ENCODE data around the gene KCNIP4.
"Not testable (repeated sequence)": the region's sequence is repeated elsewhere in the genome, so short reads cannot be mapped to it uniquely, and the experiment has no call there.

Gene KCNIP4

DNA sequence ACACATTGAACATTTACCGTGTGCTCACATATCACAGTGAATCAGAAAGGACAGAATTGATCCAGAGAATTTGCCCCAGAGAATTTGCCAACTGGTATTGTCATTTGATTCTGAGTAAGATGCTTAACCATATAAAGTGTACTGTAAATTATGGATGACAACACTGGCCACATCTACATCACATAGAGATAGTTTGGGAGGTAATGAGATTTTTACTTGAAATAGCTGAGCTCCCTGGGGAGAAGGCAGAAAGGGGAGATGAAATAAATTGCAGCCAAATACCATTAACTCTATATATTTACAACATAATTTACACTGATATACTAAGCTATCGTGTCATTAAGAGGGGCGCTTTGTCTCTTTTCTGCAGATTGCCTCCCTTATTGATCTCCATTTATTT lies 564.0 kb downstream of the KCNIP4 start:
- Histone ChIP-seq H3K27me3 (ENCODE audit: control insufficient read depth in 1 of 2, insufficient read depth in 2 of 2, low read length in 2 of 2) (no peaks in the 10 kb centered on the region), H3K27ac (ENCODE audit: low read depth, low read length) (no peak overlapping the region), H3K9me3 (ENCODE audit: low read length) (no peaks in the 10 kb centered on the region), H3K4me1 (ENCODE audit: insufficient read depth, low read length) (no peaks in the 10 kb centered on the region), H3K9ac (ENCODE audit: low read length) (no peak overlapping the region), H3K4me3 (ENCODE audit: low read depth in 1 of 2, low read length in 2 of 2) (no peak overlapping the region), H3K36me3 (ENCODE audit: insufficient read depth, low read length) (no peaks in the 10 kb centered on the region)

- H3K27me3 ChIP-seq (ENCODE audit: control insufficient read depth in 1 of 2, insufficient read depth in 2 of 2, low read length in 2 of 2), result no peaks in the 10 kb centered on the region
- no peak overlapping the region for H3K9ac ChIP-seq (ENCODE audit: low read length)
- no peak overlapping the region for H3K27ac ChIP-seq (ENCODE audit: low read depth, low read length)
- no peaks in the 10 kb centered on the region for H3K9me3 ChIP-seq (ENCODE audit: low read length)
- no peaks in the 10 kb centered on the region for H3K4me1 ChIP-seq (ENCODE audit: insufficient read depth, low read length)
- H3K4me3 ChIP-seq (ENCODE audit: low read depth in 1 of 2, low read length in 2 of 2), result no peak overlapping the region
- no peaks in the 10 kb centered on the region for H3K36me3 ChIP-seq (ENCODE audit: insufficient read depth, low read length)
Observed at GRCh38 chr4:21380861-21381260, 567.7 kb downstream of the KCNIP4 start.

DNA sequence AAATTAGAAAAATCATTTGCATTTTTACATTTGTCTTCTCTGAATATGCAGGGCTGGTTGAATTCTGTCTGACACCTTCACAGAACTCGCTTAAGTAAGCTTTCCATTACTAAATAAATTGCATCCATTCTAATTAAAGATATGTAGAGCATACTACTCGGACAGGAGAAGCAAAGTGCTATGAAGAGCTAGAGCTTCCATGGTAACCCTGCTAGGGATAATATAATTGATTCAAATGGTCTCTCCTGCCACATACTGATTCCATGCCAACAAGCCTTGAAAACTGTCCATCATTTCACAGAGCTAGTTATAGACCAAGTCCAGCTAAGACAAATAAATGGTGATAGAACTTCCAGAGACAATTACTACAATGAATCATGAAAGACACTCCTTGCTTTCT lies 571.5 kb downstream of the KCNIP4 start:
- Histone ChIP-seq H3K4me1 (ENCODE audit: insufficient read depth, low read length) (no peaks in the 10 kb centered on the region), H3K9me3 (ENCODE audit: low read length) (no peaks in the 10 kb centered on the region), H3K4me3 (ENCODE audit: low read depth in 1 of 2, low read length in 2 of 2) (no peak overlapping the region)

GRCh38 chr4:21376176-21376575 lies 572.4 kb downstream of the KCNIP4 start:
- Histone ChIP-seq H3K9me3 (ENCODE audit: low read length) (no peaks in the 10 kb centered on the region), H3K4me3 (ENCODE audit: low read depth in 1 of 2, low read length in 2 of 2) (no peak overlapping the region), H3K9ac (ENCODE audit: low read length) (no peak overlapping the region), H3K27me3 (ENCODE audit: control insufficient read depth in 1 of 2, insufficient read depth in 2 of 2, low read length in 2 of 2) (no peaks in the 10 kb centered on the region), H3K4me1 (ENCODE audit: insufficient read depth, low read length) (no peaks in the 10 kb centered on the region), H3K27ac (ENCODE audit: low read depth, low read length) (no peak overlapping the region), H3K36me3 (ENCODE audit: insufficient read depth, low read length) (no peaks in the 10 kb centered on the region)

More for the DNA sequence above, 571.5 kb downstream of the KCNIP4 start:
- Histone ChIP-seq H3K27me3 (ENCODE audit: control insufficient read depth in 1 of 2, insufficient read depth in 2 of 2, low read length in 2 of 2) (no peaks in the 10 kb centered on the region), H3K36me3 (ENCODE audit: insufficient read depth, low read length) (no peaks in the 10 kb centered on the region), H3K9ac (ENCODE audit: low read length) (no peak overlapping the region), H3K27ac (ENCODE audit: low read depth, low read length) (no peak overlapping the region)

DNA sequence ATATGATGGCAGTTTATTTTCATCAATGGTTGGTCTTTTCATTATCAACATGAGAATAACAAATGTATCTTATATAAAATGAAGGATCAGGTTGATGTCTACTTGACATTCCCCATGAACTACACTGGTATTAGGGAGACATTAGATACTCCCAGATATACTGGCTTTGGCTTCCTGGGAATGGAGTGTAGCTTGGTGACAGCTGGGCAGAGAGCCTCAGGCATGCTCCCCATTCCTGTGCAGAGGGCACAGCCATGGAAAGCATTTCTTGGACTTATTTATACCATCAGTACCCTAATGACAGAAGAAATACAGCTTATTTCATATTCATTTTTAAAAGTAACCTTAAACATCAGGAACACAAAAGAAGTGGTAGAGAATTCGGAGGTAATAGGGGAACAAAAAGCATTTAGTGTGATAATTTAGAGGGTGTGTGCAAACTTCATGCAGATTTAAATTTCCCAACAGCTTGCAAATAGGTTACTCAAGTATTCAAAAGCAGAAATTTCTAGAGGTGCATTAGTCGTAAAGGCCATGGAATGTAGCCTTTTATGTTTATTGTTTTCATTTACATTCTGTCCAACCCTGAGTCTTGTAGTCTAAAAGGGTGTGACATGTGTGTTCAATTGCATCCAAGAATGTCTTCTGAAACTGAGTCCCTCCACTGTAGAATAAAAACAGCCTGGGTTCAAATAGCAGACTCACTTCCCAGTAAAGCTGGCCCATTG lies 573.8 kb downstream of the KCNIP4 start:
- H3K36me3 ChIP-seq (ENCODE audit: insufficient read depth, low read length), result no peaks in the 10 kb centered on the region
- H3K27ac ChIP-seq (ENCODE audit: low read depth, low read length), result no peak overlapping the region

GRCh38 chr4:21367567-21367966 lies 581.0 kb downstream of the KCNIP4 start:
- Histone ChIP-seq H3K27ac (ENCODE audit: low read depth, low read length) (no peak overlapping the region), H3K27me3 (ENCODE audit: control insufficient read depth in 1 of 2, insufficient read depth in 2 of 2, low read length in 2 of 2) (no peaks in the 10 kb centered on the region), H3K36me3 (ENCODE audit: insufficient read depth, low read length) (no peaks in the 10 kb centered on the region), H3K9me3 (ENCODE audit: low read length) (no peaks in the 10 kb centered on the region), H3K4me3 (ENCODE audit: low read depth in 1 of 2, low read length in 2 of 2) (no peak overlapping the region), H3K4me1 (ENCODE audit: insufficient read depth, low read length) (no peaks in the 10 kb centered on the region), H3K9ac (ENCODE audit: low read length) (no peak overlapping the region)

More for the DNA sequence above, 573.8 kb downstream of the KCNIP4 start:
- no peak overlapping the region for H3K4me3 ChIP-seq (ENCODE audit: low read depth in 1 of 2, low read length in 2 of 2)
- H3K9ac ChIP-seq (ENCODE audit: low read length), result no peak overlapping the region
- no peaks in the 10 kb centered on the region for H3K27me3 ChIP-seq (ENCODE audit: control insufficient read depth in 1 of 2, insufficient read depth in 2 of 2, low read length in 2 of 2)
- H3K4me1 ChIP-seq (ENCODE audit: insufficient read depth, low read length), result no peaks in the 10 kb centered on the region
- no peaks in the 10 kb centered on the region for H3K9me3 ChIP-seq (ENCODE audit: low read length)

DNA sequence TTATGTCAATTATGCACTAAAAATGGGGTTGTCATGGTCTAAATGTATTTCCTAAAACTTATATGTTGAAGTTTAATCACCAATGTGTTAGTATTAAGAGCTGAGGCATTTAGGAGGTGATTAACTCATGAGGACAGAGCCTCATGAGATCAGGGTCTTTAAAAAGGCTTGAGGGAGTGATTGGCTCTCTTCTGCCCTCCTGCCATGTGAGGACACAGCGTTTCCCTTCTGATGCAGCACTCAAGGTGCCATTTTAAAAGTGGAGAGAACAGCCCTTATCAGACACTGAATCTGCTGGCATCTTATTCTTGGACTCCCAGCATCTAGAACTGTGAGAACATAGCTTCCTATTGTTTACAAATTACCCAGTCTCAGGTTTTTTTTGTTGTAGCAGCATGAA lies 581.7 kb downstream of the KCNIP4 start:
- H3K27me3 ChIP-seq (ENCODE audit: control insufficient read depth in 1 of 2, insufficient read depth in 2 of 2, low read length in 2 of 2), result no peaks in the 10 kb centered on the region
- no peak overlapping the region for H3K9ac ChIP-seq (ENCODE audit: low read length)
- H3K27ac ChIP-seq (ENCODE audit: low read depth, low read length), result no peak overlapping the region
- no peaks in the 10 kb centered on the region for H3K4me1 ChIP-seq (ENCODE audit: insufficient read depth, low read length)
- no peak overlapping the region for H3K4me3 ChIP-seq (ENCODE audit: low read depth in 1 of 2, low read length in 2 of 2)
- H3K9me3 ChIP-seq (ENCODE audit: low read length), result no peaks in the 10 kb centered on the region
- no peaks in the 10 kb centered on the region for H3K36me3 ChIP-seq (ENCODE audit: insufficient read depth, low read length)

- H3K9me3 ChIP-seq (ENCODE audit: low read length), result no peaks in the 10 kb centered on the region
- H3K27me3 ChIP-seq (ENCODE audit: control insufficient read depth in 1 of 2, insufficient read depth in 2 of 2, low read length in 2 of 2), result no peaks in the 10 kb centered on the region
- no peak overlapping the region for H3K27ac ChIP-seq (ENCODE audit: low read depth, low read length)
- H3K4me1 ChIP-seq (ENCODE audit: insufficient read depth, low read length), result no peaks in the 10 kb centered on the region
- no peak overlapping the region for H3K9ac ChIP-seq (ENCODE audit: low read length)
- no peaks in the 10 kb centered on the region for H3K36me3 ChIP-seq (ENCODE audit: insufficient read depth, low read length)
- no peak overlapping the region for H3K4me3 ChIP-seq (ENCODE audit: low read depth in 1 of 2, low read length in 2 of 2)
Observed at GRCh38 chr4:21366312-21366711, 582.3 kb downstream of the KCNIP4 start.

DNA sequence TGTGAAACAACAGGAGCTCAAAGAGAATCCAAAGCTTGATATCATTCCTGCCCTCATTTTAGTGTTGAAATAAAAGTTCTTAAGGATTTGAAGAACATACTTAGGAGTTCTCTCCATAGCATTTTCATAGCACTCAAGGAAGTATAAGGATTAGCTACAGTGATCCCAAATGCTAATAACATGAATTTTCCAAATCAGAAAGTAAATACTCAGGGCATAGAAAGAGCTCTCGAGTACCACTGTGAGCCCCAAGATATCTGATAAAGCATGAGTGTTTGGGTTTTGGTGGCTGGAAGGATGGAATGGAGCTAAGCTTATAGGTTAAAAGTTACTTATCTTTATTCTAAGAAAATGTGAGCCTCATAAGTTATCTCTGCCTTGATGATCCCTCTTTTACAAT lies 584.9 kb downstream of the KCNIP4 start:
- no peaks in the 10 kb centered on the region for H3K4me1 ChIP-seq (ENCODE audit: insufficient read depth, low read length)

DNA sequence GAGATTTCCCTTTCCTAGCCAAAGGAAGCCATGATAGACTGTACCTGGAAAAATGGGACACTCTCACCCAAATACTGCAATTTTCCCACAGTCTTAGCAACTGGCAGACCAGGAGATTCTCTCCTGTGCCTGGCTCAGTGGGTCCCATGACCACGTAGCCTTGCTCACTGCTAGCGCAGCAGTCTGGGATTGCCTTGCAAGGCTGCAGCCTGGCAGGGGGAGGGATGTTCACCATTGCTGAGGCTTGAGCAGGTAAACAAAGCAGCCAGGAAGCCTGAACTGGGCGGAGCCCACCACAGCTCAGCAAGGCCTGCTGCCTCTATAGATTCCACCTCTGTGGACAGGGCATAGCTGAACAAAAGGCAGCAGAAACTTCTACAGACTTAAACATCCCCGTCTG lies 596.2 kb downstream of the KCNIP4 start:
- H3K9ac ChIP-seq (ENCODE audit: low read length); H3K27ac ChIP-seq (ENCODE audit: low read depth, low read length); H3K36me3 ChIP-seq (ENCODE audit: insufficient read depth, low read length); H3K4me3 ChIP-seq (ENCODE audit: low read depth in 1 of 2, low read length in 2 of 2); H3K4me1 ChIP-seq (ENCODE audit: insufficient read depth, low read length); H3K9me3 ChIP-seq (ENCODE audit: low read length); H3K27me3 ChIP-seq (ENCODE audit: control insufficient read depth in 1 of 2, insufficient read depth in 2 of 2, low read length in 2 of 2): not testable (repeated sequence)

More for the DNA sequence above, 584.9 kb downstream of the KCNIP4 start:
- no peak overlapping the region for H3K4me3 ChIP-seq (ENCODE audit: low read depth in 1 of 2, low read length in 2 of 2)
- no peak overlapping the region for H3K27ac ChIP-seq (ENCODE audit: low read depth, low read length)
- H3K9ac ChIP-seq (ENCODE audit: low read length), result no peak overlapping the region
- H3K9me3 ChIP-seq (ENCODE audit: low read length), result no peaks in the 10 kb centered on the region
- H3K36me3 ChIP-seq (ENCODE audit: insufficient read depth, low read length), result no peaks in the 10 kb centered on the region
- no peaks in the 10 kb centered on the region for H3K27me3 ChIP-seq (ENCODE audit: control insufficient read depth in 1 of 2, insufficient read depth in 2 of 2, low read length in 2 of 2)

DNA sequence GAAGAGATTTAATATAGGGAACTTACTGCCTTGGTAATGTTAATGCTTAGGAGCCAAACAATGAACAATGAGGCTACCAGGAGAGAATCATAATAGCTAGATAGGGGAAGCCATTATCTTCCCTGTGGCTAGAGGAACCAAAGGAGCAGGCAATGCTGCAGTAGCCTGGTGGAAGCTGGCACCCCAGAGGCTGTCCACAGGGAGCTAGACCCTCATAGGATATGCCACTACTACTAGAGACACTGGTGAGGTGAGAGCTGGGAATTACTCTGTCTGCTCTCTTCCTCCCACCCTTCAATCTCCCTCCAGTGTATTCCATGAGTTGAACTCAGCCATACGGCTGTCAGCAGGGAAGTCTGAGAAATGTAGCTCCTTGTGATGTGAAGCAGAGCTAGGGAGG lies 601.4 kb downstream of the KCNIP4 start:
- Histone ChIP-seq H3K4me1 (ENCODE audit: insufficient read depth, low read length) (no peaks in the 10 kb centered on the region), H3K27me3 (ENCODE audit: control insufficient read depth in 1 of 2, insufficient read depth in 2 of 2, low read length in 2 of 2) (no peaks in the 10 kb centered on the region), H3K36me3 (ENCODE audit: insufficient read depth, low read length) (no peaks in the 10 kb centered on the region), H3K4me3 (ENCODE audit: low read depth in 1 of 2, low read length in 2 of 2) (no peak overlapping the region), H3K27ac (ENCODE audit: low read depth, low read length) (no peak overlapping the region), H3K9me3 (ENCODE audit: low read length) (no peaks in the 10 kb centered on the region), H3K9ac (ENCODE audit: low read length) (no peak overlapping the region)

GRCh38 chr4:21327976-21328700 lies 620.4 kb downstream of the KCNIP4 start:
- Histone ChIP-seq H3K4me3 (ENCODE audit: low read depth in 1 of 2, low read length in 2 of 2) (no peak overlapping the region), H3K9ac (ENCODE audit: low read length) (no peak overlapping the region), H3K27ac (ENCODE audit: low read depth, low read length) (no peak overlapping the region), H3K9me3 (ENCODE audit: low read length) (peaks cover 3% of the 10 kb centered on the region), H3K36me3 (ENCODE audit: insufficient read depth, low read length) (no peaks in the 10 kb centered on the region), H3K27me3 (ENCODE audit: control insufficient read depth in 1 of 2, insufficient read depth in 2 of 2, low read length in 2 of 2) (no peaks in the 10 kb centered on the region), H3K4me1 (ENCODE audit: insufficient read depth, low read length) (no peaks in the 10 kb centered on the region)
